Left kidney (tissue), 8 donors: Measurements from ENCODE around the gene TMEM26. TPM values are rescaled to one million over a fixed set of nuclear protein-coding genes. Genes with fewer than 3 reads are reported as not detected.
A peak's percentile ranks its signal among the peaks of the same experiment; 100 is the strongest.

Experiments used
- DNase-seq: peaks from one replicate; pipeline ENCODE4 v3.0.0-alpha.2; 2013
- long read RNA-seq, 8 donors: transcript quantifications; one replicate each; lab custom pipeline, GENCODE V29; 2026
- polyA plus RNA-seq: library from polyadenylated mRNA; unstranded; fragments of 120-200 nt; gene quantifications from one replicate; pipeline ENCODE4 v1.2.1, GENCODE V29; 2013; ENCODE audit not compliant: insufficient read length

TMEM26 gene
- 9.0 TPM for polyA plus RNA-seq
- long read RNA-seq, donor 1, full-length matches to known transcripts: 3 of 15 reads
- long read RNA-seq, donor 1, partial matches to known transcripts: 12 of 15 reads
- long read RNA-seq, donor 1, other reads (novel, unspliced or antisense): 0 of 15 reads
- long read RNA-seq, donor 2, full-length matches to known transcripts: 1 of 1 reads
- long read RNA-seq, donor 2, partial matches to known transcripts: 0 of 1 reads
- long read RNA-seq, donor 2, other reads (novel, unspliced or antisense): 0 of 1 reads
- long read RNA-seq, donor 3, full-length matches to known transcripts: 1 of 1 reads
- long read RNA-seq, donor 3, partial matches to known transcripts: 0 of 1 reads
- long read RNA-seq, donor 3, other reads (novel, unspliced or antisense): 0 of 1 reads
- long read RNA-seq, donor 4: 0 reads
- long read RNA-seq, donor 5, full-length matches to known transcripts: 1 of 6 reads
- long read RNA-seq, donor 5, partial matches to known transcripts: 5 of 6 reads
- long read RNA-seq, donor 5, other reads (novel, unspliced or antisense): 0 of 6 reads
- long read RNA-seq, donor 6: 0 reads
- long read RNA-seq, donor 7, partial matches to known transcripts: 6 of 6 reads
- long read RNA-seq, donor 7, other reads (novel, unspliced or antisense): 0 of 6 reads
- long read RNA-seq, donor 8: 0 reads

DNA sequence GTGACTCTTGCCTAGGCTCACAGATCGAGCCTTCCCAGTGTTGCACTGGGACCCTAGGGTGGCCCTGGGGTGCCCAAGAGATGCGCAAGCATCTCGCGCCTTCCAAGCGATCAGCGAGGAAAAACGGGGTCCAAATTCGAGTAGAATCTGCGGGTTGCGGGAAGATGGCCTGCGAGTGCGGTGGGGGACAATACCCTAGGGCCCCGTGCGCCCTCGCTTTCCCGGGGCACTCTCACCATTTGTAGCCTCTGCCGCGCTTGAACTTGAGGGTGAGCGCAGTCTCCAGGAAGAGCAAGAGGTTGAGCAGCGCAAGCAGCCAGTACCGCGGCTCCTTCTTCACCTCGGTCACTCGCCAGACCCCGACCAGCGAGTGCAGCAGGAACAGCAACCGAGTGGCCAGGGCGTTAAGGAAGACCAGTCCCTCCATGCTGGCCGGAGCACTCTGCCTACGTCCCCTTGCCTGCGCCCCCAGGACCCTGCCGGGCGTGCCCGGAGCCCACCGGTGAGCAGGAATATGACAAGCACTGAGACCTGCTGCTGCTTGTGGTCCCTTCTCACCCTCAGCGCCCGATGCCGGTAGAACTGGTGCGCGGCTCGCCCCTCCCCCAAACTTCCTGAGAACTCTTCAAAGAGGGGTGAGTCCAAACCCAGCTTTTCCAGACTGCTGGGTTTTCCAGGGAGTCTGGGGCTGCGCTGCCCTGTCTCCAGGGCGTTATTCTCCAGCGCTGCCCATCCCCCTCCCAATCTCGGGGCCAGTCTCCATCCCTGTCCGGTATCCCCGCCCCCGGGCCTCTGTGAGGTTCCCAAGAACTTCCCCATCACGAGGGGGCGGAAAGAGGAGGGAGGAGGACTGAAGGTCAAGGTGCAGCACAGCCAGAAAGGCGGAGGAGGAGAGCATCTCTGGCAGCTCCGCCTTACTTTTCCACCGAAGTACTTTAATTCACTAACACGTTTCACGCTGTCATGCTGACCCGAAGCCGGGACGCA is at the start of gene TMEM26:
Gene TMEM26 (minus strand): TSS at position 727 of the 987 bp plus-strand sequence. CDS start 300 bp downstream, at position 427.
- peak; percentile 70 for DNase-seq

DNA sequence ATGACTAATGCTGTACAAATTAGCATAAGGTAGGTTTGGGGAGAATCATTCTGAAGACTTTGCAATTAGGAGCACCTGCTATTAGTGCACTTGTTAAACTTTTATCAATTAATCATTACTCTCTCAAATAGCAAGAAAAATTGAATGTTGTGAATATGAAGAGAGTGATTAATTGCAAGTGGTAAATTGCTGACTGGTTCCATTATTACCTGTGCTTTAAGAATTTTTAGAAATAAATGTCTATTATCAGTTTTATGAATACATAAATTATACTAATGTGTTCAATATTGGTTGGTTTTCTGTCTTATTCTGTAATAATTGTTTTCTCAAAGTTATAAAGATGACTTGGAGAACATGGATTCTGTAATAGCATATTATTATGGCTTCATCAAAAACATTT is 47.3 kb upstream of the TMEM26 start:
- no peak for DNase-seq

DNA sequence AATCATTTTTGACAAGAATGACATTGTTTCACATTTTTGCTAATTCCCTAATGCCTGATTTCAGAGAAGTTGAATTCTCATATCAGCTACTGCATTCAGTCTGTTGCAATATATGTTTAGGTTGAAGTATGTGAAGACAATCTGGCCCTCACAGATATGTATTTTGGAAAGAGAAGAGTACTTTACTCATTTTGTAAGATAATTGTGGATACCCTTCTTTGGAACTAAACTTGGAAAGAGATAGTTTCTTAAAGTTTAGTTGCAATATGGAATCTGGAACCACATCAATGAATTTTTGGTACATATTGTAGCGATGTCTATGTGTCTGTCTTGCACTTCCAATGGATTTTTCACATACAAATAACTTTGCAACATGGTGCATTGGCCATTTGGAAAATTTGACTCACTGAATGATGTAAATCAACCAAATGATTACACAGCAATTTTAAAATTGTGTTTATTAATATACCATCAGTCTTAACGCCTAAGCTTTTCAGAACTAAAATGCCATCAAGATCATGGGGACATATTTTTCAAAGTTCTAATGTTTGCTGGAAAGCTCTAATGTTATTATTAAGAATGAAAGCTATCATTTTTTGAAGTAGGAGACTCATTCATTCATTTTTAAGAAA is 39.3 kb upstream of the TMEM26 start:
- DNase-seq: no peak

DNA sequence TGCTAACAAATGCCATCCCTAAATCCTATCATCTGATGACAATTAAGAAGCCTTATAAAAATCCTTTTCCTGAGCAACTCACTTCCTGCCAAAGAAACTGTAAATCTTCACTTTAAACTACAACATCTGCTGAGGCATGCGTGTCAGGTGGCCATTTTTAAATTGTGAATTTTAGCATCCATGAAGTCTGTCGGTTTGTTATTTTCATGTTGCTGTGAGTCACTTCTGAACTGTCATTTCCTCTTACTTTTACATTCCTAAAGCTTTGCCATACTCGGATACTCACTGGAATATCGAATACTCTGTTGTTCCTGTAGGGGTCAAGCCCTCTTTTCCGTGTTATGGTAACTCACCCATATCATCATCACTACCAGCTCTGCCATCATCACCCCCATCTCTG is 34.3 kb upstream of the TMEM26 start:
- no peak for DNase-seq

DNA sequence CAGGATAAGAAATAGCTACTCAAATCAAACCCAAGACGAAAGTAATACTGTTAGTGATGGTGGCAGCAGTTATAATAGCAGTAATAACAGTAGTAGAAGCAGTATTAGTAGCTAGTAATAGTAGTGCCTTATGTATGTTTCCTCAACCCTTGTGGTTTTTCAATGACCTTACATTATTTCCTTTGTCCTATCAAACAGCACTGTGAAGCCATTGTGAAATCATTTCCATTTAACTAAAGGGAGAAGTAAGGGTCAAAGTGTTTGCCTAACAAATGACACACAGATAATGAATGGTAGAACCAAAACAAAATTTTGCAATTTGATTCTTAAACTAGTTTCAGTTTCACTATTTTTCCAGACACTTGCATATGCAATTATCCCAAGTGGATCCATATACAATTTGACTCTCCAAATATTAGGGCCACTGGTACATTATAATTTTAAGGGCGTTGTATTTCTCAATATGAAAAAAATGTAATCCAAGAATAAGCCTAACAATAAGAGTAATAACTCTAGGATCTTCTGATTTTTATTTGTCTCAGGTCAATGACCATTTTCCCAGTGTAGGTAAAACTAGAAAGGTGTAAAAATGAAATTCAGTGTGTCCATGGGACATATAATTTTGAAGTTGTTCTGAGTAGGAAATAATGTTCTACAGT is 33.7 kb upstream of the TMEM26 start:
- no peak for DNase-seq

DNA sequence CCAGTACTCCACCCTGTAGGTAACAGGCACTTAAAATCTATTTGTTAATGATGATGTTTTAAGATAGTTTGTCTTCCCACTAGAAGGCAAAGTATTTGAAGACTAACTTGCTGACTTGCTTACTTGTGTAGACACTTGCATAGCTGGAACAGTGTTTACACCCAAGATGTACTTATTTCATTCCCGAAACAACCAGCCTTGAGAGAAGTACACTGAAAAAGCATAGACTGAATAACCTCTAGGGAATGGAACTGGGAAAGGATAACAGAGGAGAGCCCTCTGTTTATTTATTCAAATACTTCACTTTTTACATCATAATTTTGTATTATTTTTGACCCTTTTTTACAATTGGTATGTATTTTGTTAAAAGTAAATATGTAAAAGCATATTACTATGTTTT is 33.1 kb upstream of the TMEM26 start:
- DNase-seq: no peak

DNA sequence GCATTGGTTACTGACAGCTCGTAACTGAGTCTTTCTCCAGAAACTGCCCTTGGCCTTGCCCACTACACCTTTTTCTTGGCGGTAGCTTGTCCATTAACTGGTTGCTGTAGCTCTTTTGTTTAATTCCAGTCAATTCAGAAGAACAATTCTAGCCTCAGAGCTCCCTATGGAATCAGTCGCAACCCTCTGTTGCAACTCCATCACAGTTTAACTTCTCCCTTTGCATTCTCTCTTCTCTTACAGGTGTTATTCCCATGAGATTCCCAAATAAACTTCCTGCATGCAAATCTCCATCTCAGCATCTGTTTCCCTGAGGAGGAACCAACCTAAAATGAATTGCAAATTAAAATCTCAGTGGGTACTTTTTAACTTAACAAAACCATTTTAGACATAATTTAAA is 28.4 kb upstream of the TMEM26 start:
- DNase-seq: no peak

DNA sequence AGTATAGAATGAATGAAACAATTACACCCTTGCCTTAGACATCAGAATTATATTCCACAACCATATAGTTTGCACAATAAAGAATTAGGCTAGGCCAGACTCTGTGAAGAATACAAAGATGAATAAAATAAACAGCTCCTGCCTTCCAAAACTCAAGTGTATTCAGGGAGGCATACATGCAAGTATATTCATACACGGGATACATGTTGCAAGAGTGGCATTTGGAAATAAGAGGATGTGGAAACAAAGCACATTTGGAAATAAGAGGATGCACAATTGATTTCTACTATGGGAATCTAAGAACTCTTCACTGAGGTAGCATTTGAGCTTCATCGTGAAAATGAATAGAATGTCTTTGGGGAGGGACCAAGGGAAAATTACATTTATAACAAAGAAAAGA is 27.0 kb upstream of the TMEM26 start:
- no peak for DNase-seq

DNA sequence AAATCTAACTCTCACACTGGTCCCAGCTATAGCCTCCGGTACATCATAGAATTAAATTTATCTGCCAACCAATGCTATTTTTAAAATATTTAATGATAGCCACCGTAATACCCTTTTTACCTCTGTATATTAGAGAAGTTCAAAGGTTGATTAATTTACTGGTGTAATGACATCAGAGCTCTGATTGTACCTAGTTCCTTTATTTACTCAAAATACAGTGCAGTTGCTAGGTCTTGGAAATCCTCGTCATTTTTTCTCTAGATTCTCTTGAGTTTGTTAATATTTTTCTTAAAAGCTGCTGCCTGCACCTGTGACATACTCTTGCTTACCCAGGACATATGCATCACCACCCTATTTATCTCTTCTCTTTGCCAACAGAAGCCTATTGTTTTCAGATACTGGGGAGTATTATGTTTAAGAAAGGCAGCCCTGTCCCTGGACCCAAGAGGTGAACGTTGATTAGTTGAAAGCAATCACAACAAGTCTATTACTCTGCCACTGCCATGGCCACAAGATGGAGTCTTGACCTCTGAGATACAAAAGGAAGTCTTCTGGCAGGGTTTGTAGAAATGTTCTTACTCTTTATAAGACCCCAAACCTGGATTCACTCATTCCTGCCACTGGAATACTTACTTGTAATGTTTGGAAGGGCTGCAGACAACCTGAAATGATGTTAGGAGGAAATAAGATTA is 25.6 kb upstream of the TMEM26 start:
- no peak for DNase-seq

DNA sequence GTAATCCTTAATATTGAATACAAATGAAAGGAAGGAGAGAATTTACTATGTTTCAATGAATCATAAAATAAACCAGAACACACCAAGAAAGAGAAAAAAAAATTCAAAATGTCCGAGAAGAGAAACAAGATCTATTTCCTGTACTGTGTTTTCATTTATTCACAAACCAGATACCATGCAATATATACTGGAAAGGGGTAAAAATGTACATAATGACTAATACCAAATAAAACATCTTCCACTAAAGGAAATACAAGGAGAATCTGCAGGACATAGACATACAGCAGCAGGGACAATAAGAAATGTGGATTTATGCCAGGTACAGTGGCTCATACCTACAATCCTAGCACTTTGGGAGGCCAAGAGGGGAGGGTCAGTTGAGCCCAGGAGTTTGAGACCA is 24.3 kb upstream of the TMEM26 start:
- DNase-seq: no peak

DNA sequence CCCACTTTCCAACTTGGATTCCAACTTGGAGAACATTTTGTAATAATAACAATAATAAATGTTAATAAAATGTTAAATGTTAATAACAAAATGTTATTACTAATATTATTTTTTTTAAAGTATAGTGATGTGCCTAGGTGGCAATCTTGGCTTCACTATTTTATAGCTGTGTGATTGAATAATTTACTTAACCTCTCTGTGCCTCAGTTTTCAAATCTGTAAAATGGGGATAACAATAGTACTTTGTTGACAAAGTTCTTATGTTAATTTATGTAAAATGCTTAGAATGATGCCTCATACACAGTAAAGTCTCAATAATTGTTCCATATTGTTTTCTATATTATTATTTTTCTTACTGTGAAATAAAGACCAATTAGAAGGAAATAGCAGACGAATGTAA is 23.3 kb upstream of the TMEM26 start:
- DNase-seq: no peak

DNA sequence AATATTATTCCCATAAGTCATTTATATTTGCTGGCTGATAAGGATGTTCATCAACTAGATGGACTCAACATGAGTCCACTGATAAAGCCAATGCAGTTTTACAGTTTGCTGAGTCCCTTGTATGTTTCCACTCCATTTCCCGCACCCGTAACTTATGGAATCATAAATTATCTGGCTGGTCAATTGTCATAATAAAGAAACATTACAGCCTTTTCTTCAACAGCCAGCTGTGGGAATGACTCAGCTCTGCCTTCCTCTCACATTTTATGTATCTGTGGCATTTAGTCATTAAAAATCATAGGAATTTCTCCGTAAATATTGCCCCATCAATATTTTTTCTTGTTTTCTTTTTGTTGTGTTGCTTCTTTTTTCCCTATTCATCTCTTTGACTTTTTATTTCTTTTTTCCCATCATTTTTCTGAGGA is 22.3 kb upstream of the TMEM26 start:
- no peak for DNase-seq

DNA sequence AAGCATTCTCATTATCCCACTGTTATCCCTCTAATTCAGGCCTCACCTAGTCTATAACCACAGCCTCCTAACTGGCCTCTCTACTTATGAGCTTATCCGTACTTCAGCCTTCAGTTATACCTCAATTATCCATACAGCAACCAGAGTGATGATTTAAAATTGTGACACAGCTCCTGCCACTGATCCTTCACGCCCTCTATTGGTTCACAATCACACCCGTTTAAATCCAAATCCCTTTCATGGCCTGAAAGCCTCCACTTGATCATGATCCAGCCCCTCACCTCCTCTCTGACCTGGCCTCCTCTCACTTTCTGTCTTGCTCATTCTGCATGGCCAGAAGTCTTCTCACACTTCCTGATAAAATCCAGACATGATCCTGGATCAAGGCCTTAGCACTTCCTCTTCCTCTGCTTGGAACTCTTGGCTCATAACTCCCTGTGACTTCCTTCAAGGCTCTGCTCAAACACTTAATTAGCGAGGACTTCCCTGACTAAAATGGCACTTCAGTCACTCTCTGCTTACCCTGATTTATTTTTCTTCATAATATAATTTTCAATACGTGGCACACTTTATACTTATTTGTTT is 19.0 kb upstream of the TMEM26 start:
- no peak for DNase-seq

DNA sequence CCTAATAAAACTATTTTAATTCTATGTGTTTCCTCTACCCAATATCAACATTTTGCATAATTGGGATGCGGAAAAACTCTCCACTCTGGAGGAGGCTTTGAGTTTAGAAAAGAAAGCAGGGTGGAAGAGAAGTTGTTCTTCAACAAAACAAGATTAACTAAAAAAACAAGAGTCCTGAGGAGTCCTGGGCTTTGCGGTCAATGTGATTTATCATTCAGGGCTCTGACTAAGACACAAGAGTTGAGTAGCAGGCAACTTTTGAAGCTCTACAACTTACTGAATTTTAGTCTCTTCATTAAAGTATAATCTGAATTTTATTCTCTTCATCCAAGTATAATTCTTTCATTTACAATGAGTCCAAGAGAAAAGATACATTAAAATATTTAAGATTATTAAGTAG is 18.3 kb upstream of the TMEM26 start:
- no peak for DNase-seq

DNA sequence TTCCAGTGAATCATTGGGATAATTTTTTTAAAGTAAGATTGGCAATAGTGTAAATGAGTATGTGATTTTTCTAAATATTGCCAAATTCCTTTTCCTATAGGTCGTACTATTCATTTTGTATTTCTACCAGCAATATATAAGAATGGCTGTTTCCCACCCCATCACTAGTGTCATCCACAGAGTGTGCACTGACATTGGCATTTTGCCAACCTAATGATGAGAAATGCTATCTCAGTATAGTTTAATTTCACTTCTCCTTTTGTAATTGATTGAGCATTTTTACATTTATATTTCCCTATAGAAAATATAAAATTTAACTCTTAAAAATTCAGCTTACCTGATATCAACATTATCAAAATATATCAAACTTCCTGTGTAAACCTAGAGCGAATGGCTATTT is 17.6 kb upstream of the TMEM26 start:
- DNase-seq: no peak

DNA sequence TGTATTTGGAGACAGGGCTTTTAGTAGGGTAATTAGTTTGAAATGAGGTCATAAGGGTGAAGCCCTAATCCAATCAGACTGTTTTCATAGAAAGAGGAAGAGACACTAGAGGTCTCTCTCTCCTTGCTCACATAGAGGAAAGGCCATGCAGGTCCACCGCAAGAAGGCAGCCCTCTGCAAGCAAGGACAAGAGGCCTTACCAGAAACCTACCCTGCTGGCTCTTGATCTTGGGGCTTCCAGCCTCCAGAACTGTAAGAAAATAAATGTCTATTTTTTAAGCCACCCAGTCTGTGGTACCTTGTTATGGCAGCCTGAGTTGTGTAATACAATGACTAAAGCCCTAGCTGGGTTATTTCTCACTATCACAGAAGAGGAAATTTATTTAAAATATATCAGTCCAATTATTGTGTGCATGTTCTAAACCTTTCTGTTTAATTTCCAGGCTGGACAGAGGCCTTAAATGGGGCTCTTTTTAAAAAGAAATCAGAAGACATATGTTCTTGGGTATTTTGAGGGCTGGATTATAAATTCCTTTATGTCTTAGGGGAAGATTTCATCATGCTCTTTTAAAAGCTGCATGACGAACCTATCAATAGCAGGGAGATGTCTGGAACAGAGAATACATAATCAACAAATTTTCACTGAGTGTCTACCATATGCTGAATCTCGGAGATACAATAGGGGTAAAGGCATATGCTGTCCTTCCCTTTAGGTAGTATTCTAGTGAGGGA is 12.9 kb upstream of the TMEM26 start:
- DNase-seq: no peak

DNA sequence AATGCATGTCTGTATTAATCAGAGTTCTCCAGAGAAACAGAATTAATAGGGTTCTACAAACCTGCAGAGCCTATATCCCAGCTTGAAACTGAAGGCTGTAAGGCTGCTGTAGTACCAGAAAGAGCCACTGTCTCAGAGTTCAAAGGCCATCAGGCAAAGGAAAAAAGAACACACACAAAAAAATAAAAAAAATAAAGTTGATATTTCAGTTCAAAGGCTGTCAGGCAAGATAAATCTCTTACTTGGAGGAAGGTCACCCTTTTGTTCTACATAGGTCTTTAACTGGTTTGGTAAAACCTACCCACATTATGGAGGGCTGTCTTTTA is 12.0 kb upstream of the TMEM26 start:
- no peak for DNase-seq

DNA sequence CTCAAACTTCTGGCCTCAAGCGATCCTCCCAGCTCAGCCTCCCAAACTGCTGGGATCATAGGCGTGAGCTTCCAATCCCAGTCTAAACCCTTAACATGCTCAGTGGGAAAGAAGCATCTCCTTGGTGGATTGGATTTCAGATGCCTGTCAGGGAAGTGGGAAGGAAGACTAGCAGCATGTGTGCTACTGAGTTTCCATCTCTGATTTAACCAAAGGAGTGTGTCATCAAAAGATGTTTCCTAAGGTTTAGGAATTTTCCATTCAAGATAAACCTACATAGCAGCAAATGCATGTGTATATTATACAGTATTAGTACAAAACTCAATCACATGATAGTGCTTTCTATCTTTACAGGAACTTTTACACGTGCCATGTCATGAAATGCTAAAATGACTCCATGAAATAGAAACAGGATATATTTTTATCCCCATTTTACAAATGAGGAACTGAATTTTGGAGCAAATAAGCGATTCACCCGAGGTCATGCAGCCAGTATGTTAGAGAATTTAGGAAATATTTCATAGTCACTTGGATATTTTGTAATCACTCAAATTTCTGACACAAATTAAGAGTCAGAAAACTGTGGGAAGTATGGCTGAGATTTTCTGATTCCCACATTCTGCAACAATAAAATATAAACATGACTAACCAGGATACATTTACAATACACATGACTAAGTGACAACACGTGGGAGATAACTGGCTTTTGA is 11.4 kb upstream of the TMEM26 start:
- no peak for DNase-seq
